Measurements from ENCODE around the gene KANSL3. TPM values are rescaled to one million over a fixed set of nuclear protein-coding genes. Genes with fewer than 3 reads are reported as not detected.

KANSL3 gene
- total and polyA plus RNA-seq, 9 of the 15 experiments (the other 6 are each of a cell fraction or from before 2014, with no cell fraction given), result 11.3 to 43.7 (median 27.9) TPM

DNA sequence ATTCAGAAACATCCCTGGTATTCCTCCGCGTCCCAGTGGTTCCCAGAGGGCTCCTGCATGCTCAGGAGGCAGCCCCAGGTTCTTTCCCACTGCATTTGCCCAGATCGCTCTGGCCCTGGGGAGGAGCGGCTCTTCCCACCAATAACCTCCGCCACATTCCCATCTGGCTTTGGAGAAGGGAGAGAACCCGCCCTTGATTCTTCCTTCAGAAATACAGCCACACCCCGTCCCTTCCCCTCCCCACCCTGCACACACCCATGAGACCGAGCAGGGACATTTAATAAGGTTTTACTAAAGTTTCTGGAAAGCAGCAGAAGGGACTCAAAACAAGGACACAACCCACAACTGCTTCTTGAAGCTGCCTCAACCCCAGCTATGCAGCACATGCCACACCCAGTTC is 79.6 kb downstream of the KANSL3 start:
- in situ Hi-C loops (cut with MboI) (loop anchor here (25.0 kb wide), 1 partner anchor 404 kb away; no protein-coding TSS in a partner anchor), intact Hi-C loops (cut with micrococcal nuclease) (loop anchor here (10.0 kb wide), 1 partner anchor 246 kb away; no protein-coding TSS in a partner anchor)
- Histone ChIP-seq H3K27me3 (ENCODE audit: control insufficient read depth in 2 of 2, insufficient read depth in 2 of 2, low read length in 2 of 2) (peaks cover 0 to 27% of the 10 kb centered on the region in 2 experiments; a peak in 2 of 5 replicates), H3K27ac (ENCODE audit: extremely low read depth, low read depth, low read length) (no peak overlapping the region), H3K9me3 (replicated peaks; ENCODE audit: control insufficient read depth, insufficient read depth, low read depth, low read length) (no peaks in the 10 kb centered on the region), H3K9ac (ENCODE audit: insufficient read depth in 1 of 2, low read depth in 2 of 2, low read length in 2 of 2) (no peak overlapping the region), H3K4me1 (replicated peaks in 1 of 2; ENCODE audit: control insufficient read depth in 2 of 2, insufficient read depth in 2 of 2, low read length in 2 of 2) (peaks cover 0 to 15% of the 10 kb centered on the region in 2 experiments; a peak in 3 of 5 replicates), H3K9me1 (ENCODE audit: control insufficient read depth, insufficient read depth, low read length) (no peaks in the 10 kb centered on the region), H3K36me3 (ENCODE audit: control insufficient read depth, insufficient read depth, low read length) (no peaks in the 10 kb centered on the region), H4K20me1 (replicated peaks; ENCODE audit: control insufficient read depth, insufficient read depth, low read length) (no peaks in the 10 kb centered on the region), H3K4me2 (ENCODE audit: insufficient read depth, low read length) (no peak overlapping the region), H3K4me3 (no peak overlapping the region), H2AFZ (ENCODE audit: low read depth, low read length) (no peak overlapping the region), H3K79me2 (ENCODE audit: control insufficient read depth, insufficient read depth, low read length) (no peaks in the 10 kb centered on the region)
- FAIRE-seq, result no peak
- DNase-seq (ENCODE audit: extremely low read depth in 1 of 4, low spot score in 3 of 4), result no peak
- CTCF ChIA-PET (ENCODE audit: low intra/inter-chr PET ratio), result no interaction called here
- 39% methylated on average over 7 of the region's 8 CpGs for WGBS (ENCODE audit: insufficient coverage, low coverage, missing lambda C conversion rate)
- no peak for ATAC-seq
- no TSS peak for BruUV-seq (replicated peaks)
- POLR2A ChIA-PET, result interaction anchor here (0.9 to 1.3 kb wide), 2 partner anchors 8 to 10 kb away, joined by 3 to 4 read pairs; no protein-coding TSS in a partner anchor
- no peak for TF ChIP-seq TAF7 (tag; IDR thresholded peaks at IDR 0.05)
- TF ChIP-seq, protein P1, sequence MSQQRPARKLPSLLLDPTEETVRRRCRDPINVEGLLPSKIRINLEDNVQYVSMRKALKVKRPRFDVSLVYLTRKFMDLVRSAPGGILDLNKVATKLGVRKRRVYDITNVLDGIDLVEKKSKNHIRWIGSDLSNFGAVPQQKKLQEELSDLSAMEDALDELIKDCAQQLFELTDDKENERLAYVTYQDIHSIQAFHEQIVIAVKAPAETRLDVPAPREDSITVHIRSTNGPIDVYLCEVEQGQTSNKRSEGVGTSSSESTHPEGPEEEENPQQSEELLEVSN (IDR thresholded peaks at IDR 0.05; ENCODE audit: borderline replicate concordance in 1 of 2, extremely low read depth in 1 of 2, insufficient read depth in 1 of 2, insufficient read length in 1 of 2, low read depth in 1 of 2, low read length in 1 of 2, poor library complexity in 1 of 2, severe bottlenecking in 1 of 2), result peak in 1 of 2 experiments; percentile 13

DNA sequence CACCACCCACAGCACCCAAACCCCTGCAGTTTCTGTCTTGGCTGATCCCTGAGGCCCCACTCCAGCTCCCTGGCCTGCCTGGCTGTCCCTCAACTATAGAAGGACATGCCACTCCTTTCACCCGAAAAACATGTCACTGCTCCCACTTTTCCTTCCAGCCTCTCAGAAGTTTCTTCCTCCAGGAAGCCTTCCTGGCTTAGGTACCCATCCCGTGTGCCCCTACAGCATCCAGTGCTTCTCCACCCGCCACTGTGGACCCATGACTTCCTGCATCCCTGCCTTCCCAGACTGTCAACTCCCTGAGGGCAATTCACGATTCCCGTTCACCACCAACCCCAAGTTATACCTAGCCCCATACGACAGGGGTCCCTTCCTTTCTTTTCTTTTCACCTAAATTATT is 80.1 kb downstream of the KANSL3 start:
- Histone ChIP-seq H3K4me1 (replicated peaks in 1 of 2; ENCODE audit: control insufficient read depth in 2 of 2, insufficient read depth in 2 of 2, low read length in 2 of 2) (peaks cover 0 to 18% of the 10 kb centered on the region in 2 experiments; a peak in 3 of 5 replicates), H3K9ac (ENCODE audit: insufficient read depth in 1 of 2, low read depth in 2 of 2, low read length in 2 of 2) (no peak overlapping the region), H3K36me3 (ENCODE audit: control insufficient read depth, insufficient read depth, low read length) (no peaks in the 10 kb centered on the region), H3K4me3 (no peak overlapping the region), H3K4me2 (ENCODE audit: insufficient read depth, low read length) (no peak overlapping the region), H4K20me1 (replicated peaks; ENCODE audit: control insufficient read depth, insufficient read depth, low read length) (no peaks in the 10 kb centered on the region), H2AFZ (ENCODE audit: low read depth, low read length) (no peak overlapping the region), H3K9me3 (replicated peaks; ENCODE audit: control insufficient read depth, insufficient read depth, low read depth, low read length) (no peaks in the 10 kb centered on the region), H3K27me3 (ENCODE audit: control insufficient read depth in 2 of 2, insufficient read depth in 2 of 2, low read length in 2 of 2) (peaks cover 0 to 26% of the 10 kb centered on the region in 2 experiments; a peak in 2 of 5 replicates), H3K27ac (ENCODE audit: extremely low read depth, low read depth, low read length) (no peak overlapping the region), H3K9me1 (ENCODE audit: control insufficient read depth, insufficient read depth, low read length) (no peaks in the 10 kb centered on the region), H3K79me2 (ENCODE audit: control insufficient read depth, insufficient read depth, low read length) (no peaks in the 10 kb centered on the region)
- in situ Hi-C loops (cut with MboI) (loop anchor here (25.0 kb wide), 1 partner anchor 404 kb away; no protein-coding TSS in a partner anchor), intact Hi-C loops (cut with micrococcal nuclease) (loop anchor here (10.0 kb wide), 1 partner anchor 247 kb away; no protein-coding TSS in a partner anchor)
- no TSS peak for BruUV-seq (replicated peaks)
- no peak for DNase-seq (ENCODE audit: extremely low read depth in 1 of 4, low spot score in 3 of 4)
- CTCF ChIA-PET (ENCODE audit: low intra/inter-chr PET ratio), result no interaction called here
- POLR2A ChIA-PET, result interaction anchor here (1.3 kb wide), 1 partner anchor 8 kb away, joined by 4 read pairs; no protein-coding TSS in a partner anchor
- no peak for TF ChIP-seq MTF1 (CRISPR knock-in tag; IDR thresholded peaks at IDR 0.05; ENCODE audit: borderline replicate concordance)
- no peak for TF ChIP-seq CBFA2T2 (conservative IDR thresholded peaks at IDR 0.05)
- TF ChIP-seq KAT2B (IDR thresholded peaks at IDR 0.05; ENCODE audit: low read depth, low read length), result no peak
- no peak for TF ChIP-seq ILK (tag; IDR thresholded peaks at IDR 0.05; ENCODE audit: borderline replicate concordance, low read depth)
- peak; percentile 70 for TF ChIP-seq ZFP36 (IDR thresholded peaks at IDR 0.05; ENCODE audit: low read depth, low read length, partially characterized antibody)
- no peak for TF ChIP-seq DACH1 (IDR thresholded peaks at IDR 0.05; ENCODE audit: partially characterized antibody)
- no peak for ATAC-seq
- FAIRE-seq, result no peak
- 20% methylated on average over 6 of the region's 6 CpGs for WGBS (ENCODE audit: insufficient coverage, low coverage, missing lambda C conversion rate)

Data from K562 (cell line).